ENCODE measurements around the gene THOC2. TPM values are rescaled to one million over a fixed set of nuclear protein-coding genes. Genes with fewer than 3 reads are reported as not detected.

The THOC2 gene
- total RNA-seq, 2 donors from 2014 or later: 88.8 to 93.2 TPM

DNA sequence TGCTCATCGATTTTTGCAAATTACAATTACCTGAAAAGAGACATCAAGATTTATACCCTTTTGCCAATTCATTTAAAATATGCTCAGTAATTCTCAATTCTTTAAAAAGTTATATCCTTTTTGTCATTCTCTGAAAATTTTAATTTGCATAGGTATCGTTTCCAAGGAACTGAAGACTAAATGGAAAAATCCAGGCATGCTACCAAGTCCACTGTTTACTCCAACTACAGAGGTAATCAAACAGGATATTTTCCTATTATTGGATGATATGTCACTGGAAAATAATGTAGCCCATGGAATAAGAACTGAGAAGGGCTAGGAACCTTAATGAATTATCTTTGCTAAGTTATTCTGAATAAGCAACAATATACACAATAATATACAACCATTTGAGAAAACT is 132.7 kb downstream of the THOC2 start:
- WGBS, 2 experiments (ENCODE audit: insufficient coverage in 1 of 2, insufficient read length in 1 of 2): 92% methylated on average over 2 of the region's 2 CpGs; no CpG with 5 or more reads in 1 of the 2 experiments
- no peak overlapping the region for H3K27ac ChIP-seq (ENCODE audit: low read depth, low read length)
- Mint-ChIP-seq H3K9me3 (peaks cover 37% of the 10 kb centered on the region), H3K27me3 (ENCODE audit: insufficient read depth) (no peaks in the 10 kb centered on the region), H3K4me3 (no peak overlapping the region), H3K4me1 (no peaks in the 10 kb centered on the region), H3K27ac (no peak overlapping the region), H3K36me3 (ENCODE audit: low read depth) (peaks cover 28% of the 10 kb centered on the region)
- H3K4me1 ChIP-seq (ENCODE audit: control insufficient read depth, insufficient read depth, low read length): no peaks in the 10 kb centered on the region
- no peak overlapping the region for H3K9ac ChIP-seq (ENCODE audit: extremely low read depth, low read length, poor library complexity, severe bottlenecking)
- no peak for DNase-seq
- TF ChIP-seq, protein P1, sequence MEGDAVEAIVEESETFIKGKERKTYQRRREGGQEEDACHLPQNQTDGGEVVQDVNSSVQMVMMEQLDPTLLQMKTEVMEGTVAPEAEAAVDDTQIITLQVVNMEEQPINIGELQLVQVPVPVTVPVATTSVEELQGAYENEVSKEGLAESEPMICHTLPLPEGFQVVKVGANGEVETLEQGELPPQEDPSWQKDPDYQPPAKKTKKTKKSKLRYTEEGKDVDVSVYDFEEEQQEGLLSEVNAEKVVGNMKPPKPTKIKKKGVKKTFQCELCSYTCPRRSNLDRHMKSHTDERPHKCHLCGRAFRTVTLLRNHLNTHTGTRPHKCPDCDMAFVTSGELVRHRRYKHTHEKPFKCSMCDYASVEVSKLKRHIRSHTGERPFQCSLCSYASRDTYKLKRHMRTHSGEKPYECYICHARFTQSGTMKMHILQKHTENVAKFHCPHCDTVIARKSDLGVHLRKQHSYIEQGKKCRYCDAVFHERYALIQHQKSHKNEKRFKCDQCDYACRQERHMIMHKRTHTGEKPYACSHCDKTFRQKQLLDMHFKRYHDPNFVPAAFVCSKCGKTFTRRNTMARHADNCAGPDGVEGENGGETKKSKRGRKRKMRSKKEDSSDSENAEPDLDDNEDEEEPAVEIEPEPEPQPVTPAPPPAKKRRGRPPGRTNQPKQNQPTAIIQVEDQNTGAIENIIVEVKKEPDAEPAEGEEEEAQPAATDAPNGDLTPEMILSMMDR (conservative IDR thresholded peaks at IDR 0.05): no peak
- no peaks in the 10 kb centered on the region for H3K27me3 ChIP-seq (ENCODE audit: control insufficient read depth, insufficient read depth, low read length, poor library complexity, severe bottlenecking)
- no peak overlapping the region for H3K4me3 ChIP-seq (ENCODE audit: low read length)
- H3K36me3 ChIP-seq (ENCODE audit: control insufficient read depth, insufficient read depth, low read length): peaks cover 24% of the 10 kb centered on the region
- H3K9me3 ChIP-seq (ENCODE audit: control insufficient read depth, low read length): no peaks in the 10 kb centered on the region

DNA sequence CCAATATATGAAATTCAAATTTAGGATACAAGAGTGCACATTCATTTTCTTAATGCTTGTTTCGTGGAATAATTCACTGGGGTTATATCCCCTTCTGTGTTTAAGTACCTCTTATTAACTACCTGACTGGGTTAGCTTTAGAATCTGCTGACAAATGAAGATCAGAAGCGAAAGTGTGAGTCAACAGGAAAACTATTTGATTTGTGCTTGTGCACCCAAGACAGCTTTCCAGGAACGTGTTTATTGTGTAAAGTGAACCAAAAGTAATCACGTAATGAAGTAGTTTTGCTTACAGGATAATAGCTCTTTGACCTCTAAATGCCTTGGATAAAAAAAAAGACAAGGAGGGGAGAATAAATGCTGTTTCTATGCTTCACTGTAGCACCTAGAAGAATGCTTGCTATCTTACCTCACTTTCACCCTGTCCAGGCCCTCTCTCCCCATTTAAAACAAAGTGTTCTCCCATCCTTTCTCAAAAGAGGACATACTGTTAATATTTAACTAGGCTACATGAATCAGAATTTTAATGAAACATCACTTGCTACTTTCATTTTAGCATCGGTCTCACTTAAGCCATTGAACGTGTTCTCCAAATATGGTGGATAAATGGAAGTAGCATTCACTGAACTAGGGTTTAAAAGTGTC is 141.9 kb downstream of the THOC2 start:
- H3K9me3 ChIP-seq (ENCODE audit: control insufficient read depth, low read length): no peaks in the 10 kb centered on the region
- no peak overlapping the region for H3K27ac ChIP-seq (ENCODE audit: low read depth, low read length)
- no peaks in the 10 kb centered on the region for H3K36me3 ChIP-seq (ENCODE audit: control insufficient read depth, insufficient read depth, low read length)
- no peak overlapping the region for H3K9ac ChIP-seq (ENCODE audit: extremely low read depth, low read length, poor library complexity, severe bottlenecking)
- peaks cover 38% of the 10 kb centered on the region for H3K9me3 Mint-ChIP-seq
- H3K27ac Mint-ChIP-seq: no peak overlapping the region
- no peaks in the 10 kb centered on the region for H3K4me1 Mint-ChIP-seq
- no peak for DNase-seq
- no peak overlapping the region for H3K4me3 ChIP-seq (ENCODE audit: low read length)
- H3K27me3 Mint-ChIP-seq (ENCODE audit: insufficient read depth): no peaks in the 10 kb centered on the region
- WGBS, 2 experiments (ENCODE audit: insufficient coverage in 1 of 2, insufficient read length in 1 of 2): 94% methylated on average over 6 of the region's 6 CpGs; no CpG with 5 or more reads in 1 of the 2 experiments
- peaks cover 2% of the 10 kb centered on the region for H3K36me3 Mint-ChIP-seq (ENCODE audit: low read depth)
- H3K27me3 ChIP-seq (ENCODE audit: control insufficient read depth, insufficient read depth, low read length, poor library complexity, severe bottlenecking): no peaks in the 10 kb centered on the region
- H3K4me1 ChIP-seq (ENCODE audit: control insufficient read depth, insufficient read depth, low read length): no peaks in the 10 kb centered on the region
- H3K4me3 Mint-ChIP-seq: no peak overlapping the region
- TF ChIP-seq, protein P1 (conservative IDR thresholded peaks at IDR 0.05): no peak

DNA sequence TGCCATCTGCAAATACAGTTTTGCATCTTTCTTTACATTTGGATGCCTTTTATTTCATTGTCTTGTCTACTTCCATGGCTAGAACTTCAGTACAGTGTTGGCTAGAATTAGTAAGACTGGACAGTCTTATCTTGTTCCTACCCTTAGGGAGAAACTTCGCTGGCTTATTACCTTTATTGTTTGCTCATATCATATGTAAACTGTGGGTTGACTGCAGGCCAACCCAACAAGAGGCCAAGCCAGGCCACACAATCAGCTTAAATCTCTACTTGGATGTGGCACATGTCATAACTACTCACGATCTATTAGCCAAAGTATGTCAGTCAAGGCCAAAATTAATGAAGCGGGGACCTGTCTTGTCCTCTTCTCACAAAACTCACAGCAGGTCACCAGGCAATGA is 144.1 kb downstream of the THOC2 start:
- Histone ChIP-seq H3K9me3 (ENCODE audit: control insufficient read depth, low read length) (no peaks in the 10 kb centered on the region), H3K27me3 (ENCODE audit: control insufficient read depth, insufficient read depth, low read length, poor library complexity, severe bottlenecking) (no peaks in the 10 kb centered on the region), H3K9ac (ENCODE audit: extremely low read depth, low read length, poor library complexity, severe bottlenecking) (no peak overlapping the region), H3K4me3 (ENCODE audit: low read length) (no peak overlapping the region), H3K27ac (ENCODE audit: low read depth, low read length) (no peak overlapping the region), H3K36me3 (ENCODE audit: control insufficient read depth, insufficient read depth, low read length) (no peaks in the 10 kb centered on the region), H3K4me1 (ENCODE audit: control insufficient read depth, insufficient read depth, low read length) (no peaks in the 10 kb centered on the region)
- no peaks in the 10 kb centered on the region for H3K4me1 Mint-ChIP-seq
- no peaks in the 10 kb centered on the region for H3K27me3 Mint-ChIP-seq (ENCODE audit: insufficient read depth)
- H3K27ac Mint-ChIP-seq: no peak overlapping the region
- whole genome bisulfite sequencing, 2 experiments (ENCODE audit: insufficient coverage in 1 of 2, insufficient read length in 1 of 2): 86% methylated on average over 2 of the region's 3 CpGs; no CpG with 5 or more reads in 1 of the 2 experiments
- peaks cover 36% of the 10 kb centered on the region for H3K9me3 Mint-ChIP-seq
- no peaks in the 10 kb centered on the region for H3K36me3 Mint-ChIP-seq (ENCODE audit: low read depth)
- DNase-seq: no peak
- no peak overlapping the region for H3K4me3 Mint-ChIP-seq
- TF ChIP-seq, protein P1 (conservative IDR thresholded peaks at IDR 0.05): no peak
